GM23338 (cell line): ENCODE data around the gene OTOGL.

Experiments
- CTCF ChIP-seq, 2 experiments: fragments of 200-600 bp in 1 of 2; sonication (generic) in 1 of 2; conservative IDR thresholded peaks; 2 replicates each; pipeline versions ENCODE4 v1.5.1 to v1.6.1; 2016 to 2017; ENCODE audit warnings: antibody characterized with exemption in 2 of 2, low read depth in 2 of 2, mild to moderate bottlenecking in 2 of 2, moderate library complexity in 1 of 2
- EZH2phosphoT487 ChIP-seq: fragments of 200-600 bp; sonication (generic); IDR thresholded peaks from one replicate; pipeline ENCODE4 v1.8.1; 2018; ENCODE audit warnings: antibody characterized with exemption; ENCODE audit not compliant: unreplicated experiment

GRCh38 chr12:80353254-80353653, 253.9 kb downstream of the OTOGL start:
- no peak for TF ChIP-seq CTCF (conservative IDR thresholded peaks at IDR 0.05; ENCODE audit: low read depth in 2 of 2)
- TF ChIP-seq EZH2phosphoT487, result no peak
